Peyer's patch (tissue), 4 donors: Measurements from ENCODE around the gene CNTNAP2. TPM values are rescaled to one million over a fixed set of nuclear protein-coding genes. Genes with fewer than 3 reads are reported as not detected.

ENCODE experiments used
- DNase-seq, 3 donors: peaks; one replicate each; pipeline ENCODE4 v3.0.0-alpha.2; 2017 to 2019
- H3K27ac ChIP-seq, 4 donors: fragments of 200-600 bp; sonication (generic); one replicate each; pipeline ENCODE4 v1.5.1; 2016 to 2019
- H3K27me3 ChIP-seq, 2 donors: fragments of 200-600 bp; sonication (generic); one replicate each; pipeline ENCODE4 v1.5.1; 2019
- H3K36me3 ChIP-seq, 3 donors: fragments of 200-600 bp; sonication (generic); one replicate each; pipeline ENCODE4 v1.5.1; 2016 to 2019
- H3K4me1 ChIP-seq, 4 donors: fragments of 200-600 bp; sonication (generic); one replicate each; pipeline ENCODE4 v1.5.1; 2016 to 2019
- H3K4me3 ChIP-seq, 4 donors: fragments of 200-600 bp; sonication (generic); 1 replicate in 3 of 4; 2 replicates in 1 of 4; pipeline ENCODE4 v1.5.1; 2016 to 2019; ENCODE audit warnings: mild to moderate bottlenecking in 1 of 4
- H3K9me3 ChIP-seq, 4 donors: fragments of 200-600 bp; sonication (generic); one replicate each; pipeline ENCODE4 v1.5.1; 2016 to 2019; ENCODE audit warnings: mild to moderate bottlenecking in 1 of 4
- CTCF ChIP-seq, 6 experiments: fragments of 450-650 bp in 4 of 6; fragments of 200-600 bp in 2 of 6; sonication (generic) in 1 of 6; IDR thresholded peaks; one replicate each; pipeline ENCODE4 v1.5.1; 2017 to 2019; ENCODE audit warnings: antibody characterized with exemption in 6 of 6, mild to moderate bottlenecking in 3 of 6, moderate library complexity in 1 of 6
- POLR2A ChIP-seq, 2 donors: fragments of 450-650 bp; IDR thresholded peaks; one replicate each; pipeline ENCODE4 v1.5.1; 2017; ENCODE audit warnings: antibody characterized with exemption in 2 of 2, mild to moderate bottlenecking in 2 of 2, moderate library complexity in 2 of 2
- total RNA-seq, 4 donors: library from RNA; depleted of rRNA; stranded (reverse); fragments of >200 nt; gene quantifications; one replicate each; pipeline ENCODE4 v1.1.0, GENCODE V29; 2016

The CNTNAP2 gene
- total RNA-seq, 4 donors from 2014 or later: 1.5 to 4.9 (median 3.6) TPM

- Histone ChIP-seq H3K27me3 (no peaks in the 10 kb centered on the region), H3K27ac (no peak overlapping the region), H3K4me1 (no peaks in the 10 kb centered on the region), H3K36me3 (no peaks in the 10 kb centered on the region), H3K9me3 (no peaks in the 10 kb centered on the region), H3K4me3 (no peak overlapping the region)
- TF ChIP-seq CTCF (IDR thresholded peaks at IDR 0.05) (no peak), POLR2A (IDR thresholded peaks at IDR 0.05) (no peak)
- no peak for DNase-seq
These were observed 953.2 kb downstream of the CNTNAP2 start for GRCh38 chr7:147069771-147070170.

DNA sequence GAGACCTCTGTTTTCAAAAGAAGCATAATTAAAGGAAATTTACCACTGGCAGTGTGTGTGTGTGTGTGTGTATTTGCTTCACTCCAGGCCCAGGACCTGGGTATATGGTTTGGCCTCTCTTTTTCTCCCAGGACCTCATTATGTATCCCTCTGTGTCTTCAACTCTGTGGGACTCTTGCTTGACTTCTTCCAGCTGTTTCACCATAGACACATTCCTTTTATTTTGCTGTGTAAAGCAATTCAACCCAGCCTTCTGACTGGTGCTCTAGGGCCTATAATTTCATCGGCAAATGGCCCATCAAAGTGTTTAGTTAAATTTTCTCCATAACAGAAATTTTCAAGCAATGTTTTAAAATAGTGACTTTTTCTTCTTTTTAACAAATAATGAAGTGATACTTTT lies 954.3 kb downstream of the CNTNAP2 start:
- H3K9me3 ChIP-seq: no peaks in the 10 kb centered on the region
- TF ChIP-seq CTCF (IDR thresholded peaks at IDR 0.05) (no peak), POLR2A (IDR thresholded peaks at IDR 0.05) (no peak)
- H3K36me3 ChIP-seq: no peaks in the 10 kb centered on the region
- H3K4me1 ChIP-seq: no peaks in the 10 kb centered on the region
- DNase-seq: no peak
- no peaks in the 10 kb centered on the region for H3K27me3 ChIP-seq
- no peak overlapping the region for H3K27ac ChIP-seq
- H3K4me3 ChIP-seq: no peak overlapping the region

DNA sequence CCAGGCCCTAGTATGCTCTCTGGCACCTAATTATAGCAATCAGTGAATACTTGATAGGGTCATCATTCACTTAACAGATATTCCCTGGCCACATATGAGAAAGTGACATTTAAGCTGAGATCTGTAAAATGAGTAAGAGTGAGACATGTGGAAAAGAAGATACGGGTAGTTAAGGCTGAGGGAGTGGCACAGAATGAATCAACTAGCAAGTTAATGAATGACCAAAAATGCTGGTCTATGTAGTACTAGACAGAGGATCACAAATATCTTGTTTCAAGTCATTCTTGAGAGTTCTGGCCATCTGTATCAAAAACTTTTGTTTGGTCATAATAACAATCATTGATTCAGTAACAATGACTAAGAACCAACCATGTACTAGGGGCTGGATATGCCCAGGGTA lies 954.9 kb downstream of the CNTNAP2 start:
- H3K9me3 ChIP-seq: no peaks in the 10 kb centered on the region
- H3K27ac ChIP-seq: no peak overlapping the region
- H3K36me3 ChIP-seq: no peaks in the 10 kb centered on the region
- H3K4me1 ChIP-seq: no peaks in the 10 kb centered on the region
- TF ChIP-seq CTCF (IDR thresholded peaks at IDR 0.05) (no peak), POLR2A (IDR thresholded peaks at IDR 0.05) (no peak)
- H3K27me3 ChIP-seq: no peaks in the 10 kb centered on the region
- DNase-seq: no peak
- no peak overlapping the region for H3K4me3 ChIP-seq

DNA sequence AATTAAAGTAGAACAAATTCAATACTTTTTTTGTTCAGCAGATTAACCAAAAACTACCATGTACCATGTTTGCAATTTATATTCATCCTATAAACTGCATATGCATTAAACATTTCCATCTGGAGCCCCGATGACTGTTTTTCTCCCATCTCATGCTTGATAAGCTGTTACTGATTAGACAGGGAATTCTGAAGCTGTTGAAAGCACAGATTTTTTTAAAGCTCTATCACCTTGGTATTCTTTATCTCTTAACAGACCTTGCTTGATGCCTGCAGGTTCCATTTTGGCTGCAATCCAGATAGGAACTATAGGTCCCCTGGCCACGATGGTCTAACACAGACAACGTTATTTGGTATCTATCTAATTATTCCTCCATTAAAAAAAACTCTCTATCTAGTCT lies 961.7 kb downstream of the CNTNAP2 start:
- H3K27me3 ChIP-seq: no peaks in the 10 kb centered on the region
- H3K27ac ChIP-seq: no peak overlapping the region
- H3K36me3 ChIP-seq: no peaks in the 10 kb centered on the region
- no peak overlapping the region for H3K4me3 ChIP-seq
- no peak for DNase-seq
- H3K4me1 ChIP-seq: no peaks in the 10 kb centered on the region
- peaks cover 0 to 2% (median 0%) of the 10 kb centered on the region in 4 donors for H3K9me3 ChIP-seq
- TF ChIP-seq POLR2A (IDR thresholded peaks at IDR 0.05): no peak
- no peak for TF ChIP-seq CTCF (IDR thresholded peaks at IDR 0.05)

DNA sequence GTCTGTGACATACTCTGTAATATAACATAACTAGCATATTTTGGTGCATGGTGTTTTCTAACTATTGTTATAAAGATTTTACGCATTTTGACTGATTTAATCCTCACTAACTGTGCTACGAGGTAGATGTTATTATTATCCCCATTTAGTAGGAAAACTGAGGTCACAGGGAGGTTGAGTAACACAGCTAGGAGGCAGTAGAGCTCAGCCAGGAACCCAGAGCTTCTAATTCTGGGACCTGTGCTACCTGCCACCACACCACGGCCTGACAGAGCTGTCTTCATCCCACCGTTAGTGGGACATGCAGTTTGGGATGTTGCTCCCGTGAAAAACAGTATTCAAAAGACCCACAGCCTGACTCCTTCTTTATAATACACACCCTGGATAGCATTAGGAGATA lies 962.5 kb downstream of the CNTNAP2 start:
- DNase-seq: no peak
- no peaks in the 10 kb centered on the region for H3K4me1 ChIP-seq
- H3K36me3 ChIP-seq: no peaks in the 10 kb centered on the region
- H3K27ac ChIP-seq: no peak overlapping the region
- peaks cover 0 to 2% (median 0%) of the 10 kb centered on the region in 4 donors for H3K9me3 ChIP-seq
- TF ChIP-seq POLR2A (IDR thresholded peaks at IDR 0.05) (no peak), CTCF (IDR thresholded peaks at IDR 0.05) (peak in 1 of 6 experiments; percentile 17)
- no peak overlapping the region for H3K4me3 ChIP-seq
- H3K27me3 ChIP-seq: no peaks in the 10 kb centered on the region

- no peak overlapping the region for H3K4me3 ChIP-seq
- H3K27me3 ChIP-seq: no peaks in the 10 kb centered on the region
- DNase-seq: no peak
- TF ChIP-seq CTCF (IDR thresholded peaks at IDR 0.05) (no peak), POLR2A (IDR thresholded peaks at IDR 0.05) (no peak)
- no peaks in the 10 kb centered on the region for H3K4me1 ChIP-seq
- H3K36me3 ChIP-seq: no peaks in the 10 kb centered on the region
- H3K27ac ChIP-seq: no peak overlapping the region
- H3K9me3 ChIP-seq: peaks cover 0 to 2% (median 0%) of the 10 kb centered on the region in 4 donors
These were observed 963.4 kb downstream of the CNTNAP2 start for GRCh38 chr7:147079921-147080420.
